Measurements from ENCODE around the gene USP7.

DNA sequence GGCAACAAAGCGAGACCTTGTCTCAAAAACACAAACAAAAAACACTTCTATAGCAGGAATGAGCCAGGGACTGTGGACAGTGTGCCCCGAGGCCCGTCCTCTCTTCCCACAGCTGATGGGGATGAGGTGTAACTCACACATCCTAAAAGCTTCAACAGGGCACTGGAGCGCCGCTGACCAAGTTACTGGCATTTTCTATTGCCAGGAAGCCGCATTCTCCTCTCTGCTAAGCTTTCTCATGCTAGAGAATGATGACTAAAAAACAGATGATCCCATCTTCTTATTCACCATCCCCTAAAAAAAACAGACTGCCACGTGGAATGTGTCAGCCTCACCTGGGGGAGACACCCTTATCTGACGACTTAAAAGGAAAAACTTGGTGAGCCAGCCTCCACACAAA is 111.2 kb downstream of the USP7 start:
- TF ChIP-seq, protein P1, sequence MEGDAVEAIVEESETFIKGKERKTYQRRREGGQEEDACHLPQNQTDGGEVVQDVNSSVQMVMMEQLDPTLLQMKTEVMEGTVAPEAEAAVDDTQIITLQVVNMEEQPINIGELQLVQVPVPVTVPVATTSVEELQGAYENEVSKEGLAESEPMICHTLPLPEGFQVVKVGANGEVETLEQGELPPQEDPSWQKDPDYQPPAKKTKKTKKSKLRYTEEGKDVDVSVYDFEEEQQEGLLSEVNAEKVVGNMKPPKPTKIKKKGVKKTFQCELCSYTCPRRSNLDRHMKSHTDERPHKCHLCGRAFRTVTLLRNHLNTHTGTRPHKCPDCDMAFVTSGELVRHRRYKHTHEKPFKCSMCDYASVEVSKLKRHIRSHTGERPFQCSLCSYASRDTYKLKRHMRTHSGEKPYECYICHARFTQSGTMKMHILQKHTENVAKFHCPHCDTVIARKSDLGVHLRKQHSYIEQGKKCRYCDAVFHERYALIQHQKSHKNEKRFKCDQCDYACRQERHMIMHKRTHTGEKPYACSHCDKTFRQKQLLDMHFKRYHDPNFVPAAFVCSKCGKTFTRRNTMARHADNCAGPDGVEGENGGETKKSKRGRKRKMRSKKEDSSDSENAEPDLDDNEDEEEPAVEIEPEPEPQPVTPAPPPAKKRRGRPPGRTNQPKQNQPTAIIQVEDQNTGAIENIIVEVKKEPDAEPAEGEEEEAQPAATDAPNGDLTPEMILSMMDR (IDR thresholded peaks at IDR 0.05; ENCODE audit: low read depth, low read length, poor library complexity, severe bottlenecking) = no peak
- TF ChIP-seq EZH2phosphoT487 (IDR thresholded peaks at IDR 0.05; ENCODE audit: borderline replicate concordance, low read length) = no peak
